GM23248 (cell line): ENCODE results near the gene MARK3.

Experiments used
- EZH2 ChIP-seq: fragments of 200-600 bp; sonication (generic); IDR thresholded peaks from 2 replicates; pipeline ENCODE4 v1.6.1; 2018; ENCODE audit warnings: antibody characterized with exemption, mild to moderate bottlenecking; ENCODE audit not compliant: insufficient read depth, poor library complexity, severe bottlenecking
- EZH2phosphoT487 ChIP-seq: fragments of 200-600 bp; sonication (generic); IDR thresholded peaks from 2 replicates; pipeline ENCODE4 v1.6.1; 2018; ENCODE audit warnings: antibody characterized with exemption, moderate library complexity, mild to moderate bottlenecking, low read depth; ENCODE audit not compliant: insufficient read depth

GRCh38 chr14:103472939-103473338 is 87.7 kb downstream of the MARK3 start:
- TF ChIP-seq EZH2 (no peak), EZH2phosphoT487 (no peak)
